ENCODE data around the gene EPHA2.
"Not testable (repeated sequence)": the region's sequence is repeated elsewhere in the genome, so short reads cannot be mapped to it uniquely, and the experiment has no call there.

EPHA2 gene

DNA sequence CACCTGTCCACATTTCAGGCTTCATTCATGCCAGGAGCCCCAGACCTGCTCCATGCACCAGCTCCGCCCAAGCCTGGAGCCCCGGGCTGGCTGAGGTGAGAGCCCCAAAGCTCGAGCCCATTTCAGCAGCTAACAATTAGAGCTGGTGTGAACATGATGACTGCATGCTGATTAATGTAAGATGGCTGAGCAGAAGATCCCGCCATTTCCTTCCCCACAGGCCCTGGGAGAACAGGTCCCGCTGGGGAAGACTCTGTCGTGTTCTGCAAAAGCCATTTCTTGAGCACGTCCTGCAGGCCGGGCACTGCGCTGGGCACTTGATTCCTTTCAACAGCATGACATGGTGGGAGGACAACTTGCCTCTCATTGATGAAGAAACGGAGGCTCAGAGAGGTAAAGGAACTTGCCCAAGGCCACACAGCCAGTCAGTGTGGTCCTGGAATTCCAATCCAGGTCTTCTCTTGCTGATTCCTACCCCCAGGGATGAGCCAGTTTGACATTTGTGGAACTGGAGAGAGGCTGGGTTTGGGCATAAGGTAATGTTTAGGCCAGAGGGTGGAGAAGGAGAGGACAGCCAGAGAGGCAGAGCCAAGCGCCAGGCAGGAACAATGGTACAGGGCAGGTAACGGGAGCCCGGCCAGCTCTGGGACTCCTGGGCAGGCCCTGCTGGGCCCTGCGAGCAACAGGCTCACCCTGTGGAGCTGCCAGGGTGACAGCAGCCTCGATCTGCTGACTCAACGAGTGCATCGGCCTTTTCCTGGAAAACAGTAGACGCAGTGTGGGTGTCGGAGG lies 28.1 kb upstream of the EPHA2 start:
- peak; percentile 39 for DNase-seq (ENCODE audit: low spot score)

DNA sequence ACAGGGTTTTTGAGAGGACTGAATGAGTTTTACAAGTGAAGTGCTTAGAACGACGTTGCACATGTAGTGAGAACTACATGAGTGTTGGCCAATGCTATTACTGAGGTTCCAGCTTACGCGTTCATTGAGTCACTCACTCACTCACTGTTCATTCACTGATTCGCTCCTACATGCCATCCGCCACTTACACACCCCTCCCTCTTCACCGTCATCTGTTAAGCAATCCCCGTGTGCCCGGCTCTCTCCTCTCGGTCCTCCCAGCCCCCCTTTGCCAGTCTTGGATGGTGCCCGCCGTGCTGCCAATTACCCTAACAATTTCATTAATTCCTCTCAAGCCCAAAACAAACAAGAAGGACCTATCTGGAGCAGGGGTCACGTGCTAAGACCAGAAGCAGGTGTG lies 27.3 kb upstream of the EPHA2 start:
- no peak for DNase-seq (ENCODE audit: low spot score)

GRCh38 chr1:16181887-16182719 lies 26.2 kb upstream of the EPHA2 start:
- DNase-seq (ENCODE audit: low spot score): peak; percentile 90

GRCh38 chr1:16180291-16180824 lies 24.5 kb upstream of the EPHA2 start:
- no peak for DNase-seq (ENCODE audit: low spot score)

DNA sequence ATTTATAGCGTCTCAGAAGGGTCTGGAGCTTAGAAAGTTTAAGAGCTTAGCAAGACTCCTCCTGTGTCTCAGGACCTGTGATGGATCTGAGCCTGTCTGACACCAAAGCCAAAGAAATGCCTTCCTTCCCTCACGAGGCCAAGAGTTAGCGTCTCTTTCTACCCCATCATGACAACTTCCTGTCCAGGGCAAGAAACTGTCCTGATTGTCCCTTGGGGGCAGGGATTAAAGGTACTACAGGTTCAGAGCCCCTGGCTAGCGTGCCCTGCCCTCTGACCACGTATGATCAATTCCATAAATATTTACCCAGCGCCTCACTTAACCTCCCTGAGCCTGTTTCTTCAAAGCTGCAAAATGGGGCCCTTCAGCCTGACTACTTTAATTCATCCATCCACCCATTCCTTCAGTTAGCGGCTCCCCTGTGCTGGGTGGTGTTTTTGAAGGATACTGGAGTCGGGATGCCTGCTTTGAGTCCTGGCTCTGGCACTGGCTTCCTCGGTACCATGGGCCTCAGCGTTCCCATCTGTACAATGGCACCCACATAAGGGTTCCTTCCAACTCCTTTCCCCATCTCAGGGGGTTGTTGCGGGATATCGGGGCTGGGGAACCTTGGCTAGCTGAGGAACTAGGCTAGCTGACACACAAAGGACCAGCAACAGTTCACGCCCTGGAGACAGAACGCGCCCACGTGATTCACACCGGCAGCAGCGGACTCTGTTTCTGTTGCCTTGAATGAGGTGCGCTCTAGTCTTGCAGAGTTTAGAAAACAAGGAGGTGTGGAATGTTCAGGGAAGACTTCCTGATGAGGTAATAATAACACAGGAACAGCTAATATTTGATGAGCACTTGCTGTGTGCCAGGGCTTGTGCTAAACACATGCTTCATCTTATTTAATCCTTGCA lies 23.0 kb upstream of the EPHA2 start:
- peak; percentile 79 for DNase-seq (ENCODE audit: low spot score)

- no peak for DNase-seq (ENCODE audit: low spot score)
Measured at GRCh38 chr1:16177306-16177705, 21.4 kb upstream of the EPHA2 start.

DNA sequence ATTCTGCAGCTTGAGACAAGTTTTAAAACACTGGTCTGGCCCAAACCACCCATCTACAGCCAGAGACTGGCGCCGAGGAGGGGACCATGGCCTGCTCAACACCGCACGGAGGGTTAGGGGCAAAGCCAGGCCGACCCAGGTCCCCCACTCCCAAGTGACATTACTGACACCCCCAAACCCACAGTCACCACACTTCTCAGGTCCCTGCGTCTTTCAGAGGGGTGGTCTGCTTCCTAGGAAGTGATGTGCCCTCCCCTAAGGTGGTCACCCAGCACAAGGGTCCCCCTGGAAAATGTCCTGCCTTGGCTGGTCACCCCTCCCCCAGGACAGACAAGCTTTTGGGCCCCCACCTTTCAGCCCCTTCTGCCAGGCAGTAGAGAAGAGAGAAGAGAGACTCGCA lies 20.8 kb upstream of the EPHA2 start:
- DNase-seq (ENCODE audit: low spot score): no peak

GRCh38 chr1:16175610-16176553 lies 20.0 kb upstream of the EPHA2 start:
- peak; percentile 85 for DNase-seq (ENCODE audit: low spot score)

- DNase-seq (ENCODE audit: low spot score): no peak
Measured at GRCh38 chr1:16174886-16175598, 19.2 kb upstream of the EPHA2 start.

GRCh38 chr1:16174261-16174868 lies 18.5 kb upstream of the EPHA2 start:
- no peak for DNase-seq (ENCODE audit: low spot score)

DNA sequence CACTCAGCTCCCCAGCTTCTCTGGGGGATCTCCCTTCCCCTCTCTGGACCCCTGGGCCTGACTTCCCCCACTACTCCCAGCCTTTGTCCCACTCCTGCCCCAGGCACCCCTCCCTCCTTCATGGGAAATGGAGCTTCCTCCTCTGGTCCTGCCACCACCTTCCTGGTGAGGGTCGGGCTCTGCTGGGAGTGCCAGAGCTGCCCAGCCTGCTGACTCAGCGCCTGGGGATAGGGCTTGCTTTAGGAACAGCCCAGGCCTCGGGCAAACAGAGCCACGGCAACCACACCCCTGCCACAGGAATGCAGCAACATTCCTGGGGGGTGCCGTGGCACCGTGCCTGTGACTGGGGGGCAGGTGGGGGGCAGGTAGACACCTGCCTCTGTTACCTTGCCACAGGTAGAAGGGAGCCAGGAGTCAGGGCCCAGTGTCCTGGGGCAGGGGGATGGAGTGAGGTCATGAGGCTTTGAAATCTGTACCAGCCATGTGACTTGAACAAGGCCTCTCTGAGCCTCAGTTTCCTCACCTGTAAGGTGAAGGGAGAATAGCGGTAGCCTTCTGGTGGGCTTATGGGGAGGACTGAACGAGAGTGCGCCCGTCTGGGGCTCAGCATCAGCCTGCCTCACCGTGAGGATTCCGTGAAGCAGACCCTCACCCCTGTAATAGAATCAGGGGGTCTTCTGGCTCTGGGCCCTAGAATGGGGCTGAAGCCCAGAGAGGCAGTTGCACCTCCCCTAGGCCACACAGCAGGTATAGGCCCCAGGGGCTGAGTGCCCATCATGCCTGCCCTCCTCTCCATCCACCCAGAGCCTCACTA lies 17.8 kb upstream of the EPHA2 start:
- peak; percentile 97 for DNase-seq (ENCODE audit: low spot score)

- peak; percentile 93 for DNase-seq (ENCODE audit: low spot score)
Measured at GRCh38 chr1:16172964-16173446, 17.1 kb upstream of the EPHA2 start.

DNA sequence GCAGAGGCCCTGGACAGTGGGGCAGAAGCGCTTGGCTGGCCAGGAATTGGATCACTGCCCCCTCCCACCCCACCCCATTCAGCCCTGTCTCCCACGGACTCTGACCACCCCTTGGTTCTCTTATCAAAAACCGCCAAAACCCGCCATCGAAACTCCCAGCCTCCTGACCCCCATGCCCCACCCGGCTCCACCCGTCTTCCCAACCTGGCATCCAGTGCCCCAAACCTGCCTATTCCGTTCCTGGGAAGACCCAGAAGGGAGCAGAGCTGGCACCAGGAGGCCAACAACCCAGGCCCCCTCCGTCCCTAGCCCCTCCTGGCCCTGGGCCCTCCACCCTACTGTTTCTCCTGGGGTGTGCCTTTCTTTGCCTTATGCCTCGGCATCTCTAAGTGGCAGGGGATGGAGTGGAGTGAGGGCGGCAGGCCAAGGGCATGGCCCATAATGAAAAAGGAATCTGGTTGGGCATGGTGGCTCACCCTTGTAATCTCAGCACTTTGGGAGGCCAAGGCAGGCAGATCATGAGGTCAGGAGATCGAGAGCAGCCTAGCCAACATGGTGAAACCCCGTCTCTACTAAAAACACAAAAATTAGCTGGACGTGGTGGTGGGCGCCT lies 16.5 kb upstream of the EPHA2 start:
- DNase-seq (ENCODE audit: low spot score): no peak

DNA sequence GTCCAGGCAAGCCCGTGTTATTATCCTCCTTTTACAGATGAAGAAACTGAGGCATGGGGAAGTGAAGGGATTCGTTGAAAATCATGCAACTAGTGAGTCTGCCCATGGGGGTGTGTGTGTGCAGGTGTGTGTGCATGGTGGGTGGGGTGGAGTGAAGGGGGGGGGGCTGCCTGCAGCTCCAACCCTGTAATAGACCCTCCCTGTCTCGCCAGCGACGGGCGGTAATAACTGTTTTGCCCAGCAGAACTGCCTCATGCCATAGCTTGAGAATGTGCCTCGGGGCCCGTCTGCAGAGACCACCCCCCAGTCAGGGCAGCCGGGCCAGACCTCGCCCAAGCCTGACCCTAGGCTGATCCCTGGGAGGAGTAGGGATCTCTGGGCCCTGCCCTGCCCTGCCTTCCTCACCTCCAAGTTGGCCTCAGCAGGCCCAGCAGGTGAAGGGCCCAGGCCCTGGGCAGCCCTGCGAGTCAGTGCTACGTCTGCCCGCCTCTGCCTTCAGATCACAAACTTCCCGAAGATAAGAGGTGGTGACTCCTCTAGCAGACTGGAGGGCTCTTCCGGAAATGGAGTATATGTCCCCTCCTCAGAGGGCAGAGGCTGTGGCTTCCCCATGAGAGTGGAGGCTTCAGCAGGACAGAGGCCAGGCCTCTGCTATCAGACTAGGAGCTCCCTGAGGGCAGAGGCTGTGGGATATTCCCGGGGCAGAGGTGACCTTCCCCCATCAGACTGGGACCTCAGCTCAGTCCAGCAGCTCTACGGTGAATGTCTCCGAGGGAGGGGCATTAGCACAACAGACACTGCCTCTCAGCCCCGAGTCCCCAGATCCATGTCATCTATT lies 15.7 kb upstream of the EPHA2 start:
- DNase-seq (ENCODE audit: low spot score): no peak

- no peak for DNase-seq (ENCODE audit: low spot score)
Measured at GRCh38 chr1:16170283-16170673, 14.4 kb upstream of the EPHA2 start.

- DNase-seq (ENCODE audit: low spot score): no peak
Measured at GRCh38 chr1:16168622-16169360, 12.9 kb upstream of the EPHA2 start.

DNA sequence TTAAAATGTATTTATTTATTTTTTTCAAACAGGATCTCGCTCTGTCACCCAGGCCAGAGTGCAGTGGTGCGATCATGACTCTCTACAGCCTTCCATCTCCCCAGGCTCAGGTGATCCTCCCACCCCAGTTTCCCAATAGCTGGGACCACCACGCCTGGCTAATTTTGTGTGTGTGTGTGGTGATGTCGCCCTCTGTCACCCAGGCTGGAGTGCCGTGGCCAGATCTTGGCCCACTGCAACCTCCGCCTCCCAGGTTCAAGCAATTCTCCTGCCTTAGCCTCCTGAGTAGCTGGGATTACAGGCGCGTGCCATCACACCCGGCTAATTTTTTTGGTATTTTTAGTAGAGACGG lies 12.3 kb upstream of the EPHA2 start:
- DNase-seq (ENCODE audit: low spot score): not testable (repeated sequence)
